NB4 (cell line): ENCODE results near the gene ZNF821.
"Not testable (repeated sequence)": the region's sequence is repeated elsewhere in the genome, so short reads cannot be mapped to it uniquely, and the experiment has no call there.

ENCODE experiments used
- DNase-seq: peaks from one replicate; pipeline ENCODE4 v3.0.0; 2010; ENCODE audit warnings: low read depth
- H3K4me3 ChIP-seq: one replicate; pipeline ENCODE4 v1.5.1; 2011; ENCODE audit warnings: mild to moderate bottlenecking, low read depth, low read length, moderate library complexity
- CTCF ChIP-seq: IDR thresholded peaks from one replicate; pipeline ENCODE4 v1.5.1; 2012; ENCODE audit warnings: low read depth, low read length
- MAX ChIP-seq: IDR thresholded peaks from 2 replicates; pipeline ENCODE4 v1.6.1; 2011; ENCODE audit warnings: low read depth, low read length
- MYC ChIP-seq: IDR thresholded peaks from 2 replicates; pipeline ENCODE4 v1.6.1; 2011; ENCODE audit warnings: low read depth, low read length
- POLR2A ChIP-seq: IDR thresholded peaks from 2 replicates; pipeline ENCODE4 v1.6.1; 2011; ENCODE audit warnings: mild to moderate bottlenecking; ENCODE audit not compliant: insufficient read length; ENCODE audit errors: extremely low read depth

Gene ZNF821

GRCh38 chr16:71912534-71913275 is 28.7 kb upstream of the ZNF821 start:
- H3K4me3 ChIP-seq: no peak overlapping the region
- TF ChIP-seq POLR2A (no peak), MAX (no peak), MYC (no peak), CTCF (no peak)
- DNase-seq: no peak

- TF ChIP-seq MAX: no peak
- TF ChIP-seq POLR2A: no peak
- TF ChIP-seq MYC: no peak
- no peak for TF ChIP-seq CTCF
- DNase-seq: no peak
- H3K4me3 ChIP-seq: no peak overlapping the region
Measured at GRCh38 chr16:71911121-71911520, 27.1 kb upstream of the ZNF821 start.

GRCh38 chr16:71905765-71906164 is 21.8 kb upstream of the ZNF821 start:
- DNase-seq, H3K4me3 ChIP-seq: not testable (repeated sequence)

GRCh38 chr16:71904239-71904638 is 20.3 kb upstream of the ZNF821 start:
- H3K4me3 ChIP-seq: no peak overlapping the region
- TF ChIP-seq MYC (no peak), MAX (no peak), CTCF (no peak), POLR2A (no peak)
- DNase-seq: no peak

- no peak for TF ChIP-seq POLR2A
- TF ChIP-seq MYC: no peak
- no peak for TF ChIP-seq CTCF
- no peak for TF ChIP-seq MAX
- DNase-seq: no peak
- no peak overlapping the region for H3K4me3 ChIP-seq
Measured at GRCh38 chr16:71903608-71904007, 19.6 kb upstream of the ZNF821 start.

- no peak for DNase-seq
- H3K4me3 ChIP-seq: no peak overlapping the region
- TF ChIP-seq MYC: no peak
- TF ChIP-seq CTCF: no peak
- no peak for TF ChIP-seq MAX
- no peak for TF ChIP-seq POLR2A
Measured at GRCh38 chr16:71902656-71903365, 18.8 kb upstream of the ZNF821 start.
